Measurements from ENCODE around the gene OGDH.
A peak's percentile ranks its signal among the peaks of the same experiment; 100 is the strongest.

Gene OGDH

DNA sequence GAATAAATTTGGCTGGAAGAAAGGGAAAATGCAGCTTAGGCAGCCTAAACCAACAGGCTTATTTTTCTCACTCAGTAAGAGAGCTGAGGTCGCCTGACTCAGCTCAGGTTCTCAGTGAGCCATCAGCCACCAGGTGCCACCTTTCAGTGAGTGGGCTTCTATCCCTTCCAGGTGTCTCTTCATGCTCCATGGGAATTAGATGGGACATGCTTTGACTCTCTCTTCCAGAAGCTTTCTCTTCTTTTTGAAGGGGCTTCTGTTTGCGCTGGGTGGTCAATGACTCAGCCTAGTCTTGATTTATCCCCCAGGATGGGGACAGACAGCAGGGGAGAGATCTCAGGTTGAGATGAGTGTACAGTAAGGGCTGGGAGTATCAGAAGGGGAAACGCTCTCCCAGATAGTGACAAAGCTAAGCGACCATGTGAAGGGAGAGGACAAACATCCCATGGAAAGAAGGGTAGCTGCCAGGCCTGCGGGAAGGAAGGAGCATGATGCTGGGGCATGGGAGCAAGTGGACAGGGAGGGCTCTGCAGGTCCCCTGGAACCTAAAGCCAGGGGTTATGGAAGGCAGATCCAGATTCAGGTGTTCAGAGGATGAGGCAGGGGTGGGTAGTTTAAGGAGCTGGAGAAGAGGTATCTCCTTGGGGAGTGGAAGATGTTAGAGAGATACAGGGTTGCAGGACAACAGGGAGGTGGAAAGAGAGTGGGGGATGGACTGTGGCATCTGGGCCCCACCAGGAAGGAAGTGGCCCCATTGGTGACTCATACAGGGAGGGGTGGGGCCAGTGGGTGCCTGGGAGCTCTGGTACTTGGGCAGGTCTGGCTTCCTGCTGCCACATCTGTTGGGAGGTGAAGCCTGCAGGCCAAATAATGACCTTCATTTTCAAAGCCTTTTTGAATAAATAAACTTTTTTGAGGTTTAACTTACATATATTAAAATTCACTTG lies 32.5 kb downstream of the OGDH start:
- DNase-seq (ENCODE audit: low read depth) = peak; percentile 73

DNA sequence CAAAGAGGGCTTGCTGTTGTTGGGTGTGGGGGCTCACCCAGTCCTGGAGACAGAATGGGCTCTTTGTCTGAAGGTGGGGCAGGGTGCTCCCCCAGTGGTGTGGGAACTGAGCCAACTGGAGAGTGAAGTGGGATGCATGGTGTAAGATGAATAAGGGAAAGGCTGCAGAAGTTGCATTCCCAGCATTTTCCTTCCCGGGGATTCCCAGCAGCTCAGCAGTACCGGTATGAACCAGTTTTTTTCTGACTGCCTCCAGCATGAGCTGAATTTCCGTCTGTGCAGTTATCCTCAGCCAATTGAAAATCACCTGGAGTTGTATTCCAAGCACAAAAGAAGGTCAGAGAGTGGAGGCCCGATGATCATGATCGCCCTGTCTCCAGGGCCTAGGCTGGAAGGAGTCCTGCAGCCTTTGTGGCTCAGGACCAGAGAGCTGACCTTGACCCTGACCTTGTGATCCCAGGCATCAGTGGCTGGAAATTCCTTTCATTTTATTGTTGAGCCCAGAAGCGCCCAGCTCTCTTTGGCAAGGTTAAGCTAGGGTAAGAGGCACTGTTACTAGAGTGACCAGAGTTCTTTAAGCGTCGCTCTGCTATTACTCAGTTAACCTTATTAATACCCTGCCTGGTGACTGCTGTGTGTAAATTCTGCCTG lies 33.4 kb downstream of the OGDH start:
- DNase-seq (ENCODE audit: low read depth) = no peak

- no peak for DNase-seq (ENCODE audit: low read depth)
These were observed 36.8 kb downstream of the OGDH start for GRCh38 chr7:44643206-44643605.

DNA sequence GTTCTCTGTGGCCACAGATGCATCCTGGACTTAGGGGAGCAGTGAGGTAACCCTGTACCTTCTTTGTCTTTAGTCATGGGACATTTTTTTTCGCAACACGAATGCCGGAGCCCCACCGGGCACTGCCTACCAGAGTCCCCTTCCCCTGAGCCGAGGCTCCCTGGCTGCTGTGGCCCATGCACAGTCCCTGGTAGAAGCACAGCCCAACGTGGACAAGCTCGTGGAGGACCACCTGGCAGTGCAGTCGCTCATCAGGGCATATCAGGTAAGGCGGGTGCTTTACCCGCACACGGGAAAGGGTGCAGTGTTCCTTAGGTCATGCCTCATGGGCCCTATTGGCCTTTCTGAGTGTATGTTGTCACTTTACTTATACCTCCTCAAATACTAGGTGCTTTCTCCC lies 38.8 kb downstream of the OGDH start:
- DNase-seq (ENCODE audit: low read depth) = no peak

- DNase-seq (ENCODE audit: low read depth) = no peak
These were observed 39.3 kb downstream of the OGDH start for GRCh38 chr7:44645696-44646095.

- DNase-seq (ENCODE audit: low read depth) = no peak
These were observed 39.9 kb downstream of the OGDH start for GRCh38 chr7:44646176-44646920.

DNA sequence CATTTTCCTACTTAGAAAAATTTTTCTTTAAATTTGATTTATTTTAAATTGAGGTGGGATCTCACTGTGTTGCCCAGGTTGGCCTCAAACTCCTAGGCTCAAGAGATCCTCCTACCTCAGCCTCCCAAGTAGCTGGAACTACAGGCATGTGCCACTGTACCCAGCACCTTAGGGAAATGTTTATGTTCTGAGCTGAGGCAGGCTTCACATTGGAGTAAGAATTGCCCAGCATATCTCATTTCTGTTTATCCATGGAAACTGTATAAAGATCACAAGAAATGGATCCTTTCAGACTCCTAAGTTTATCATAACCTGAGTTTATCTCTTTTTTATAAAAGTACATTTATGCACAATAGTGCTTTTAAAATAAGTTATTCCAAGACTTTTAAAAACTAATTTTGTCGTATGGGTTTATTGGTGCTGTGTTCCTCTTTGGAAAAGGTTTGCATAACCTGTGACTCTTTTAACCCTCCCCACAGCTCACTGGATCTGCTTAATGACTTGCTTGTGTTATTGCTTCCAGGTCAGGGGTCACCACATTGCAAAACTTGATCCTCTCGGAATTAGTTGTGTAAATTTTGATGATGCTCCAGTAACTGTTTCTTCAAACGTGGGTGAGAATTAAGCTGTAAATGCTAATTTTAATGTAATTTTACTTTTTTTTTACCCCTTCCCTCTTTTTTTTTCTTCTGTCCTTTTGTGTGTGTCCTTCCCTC lies 40.7 kb downstream of the OGDH start:
- no peak for DNase-seq (ENCODE audit: low read depth)

DNA sequence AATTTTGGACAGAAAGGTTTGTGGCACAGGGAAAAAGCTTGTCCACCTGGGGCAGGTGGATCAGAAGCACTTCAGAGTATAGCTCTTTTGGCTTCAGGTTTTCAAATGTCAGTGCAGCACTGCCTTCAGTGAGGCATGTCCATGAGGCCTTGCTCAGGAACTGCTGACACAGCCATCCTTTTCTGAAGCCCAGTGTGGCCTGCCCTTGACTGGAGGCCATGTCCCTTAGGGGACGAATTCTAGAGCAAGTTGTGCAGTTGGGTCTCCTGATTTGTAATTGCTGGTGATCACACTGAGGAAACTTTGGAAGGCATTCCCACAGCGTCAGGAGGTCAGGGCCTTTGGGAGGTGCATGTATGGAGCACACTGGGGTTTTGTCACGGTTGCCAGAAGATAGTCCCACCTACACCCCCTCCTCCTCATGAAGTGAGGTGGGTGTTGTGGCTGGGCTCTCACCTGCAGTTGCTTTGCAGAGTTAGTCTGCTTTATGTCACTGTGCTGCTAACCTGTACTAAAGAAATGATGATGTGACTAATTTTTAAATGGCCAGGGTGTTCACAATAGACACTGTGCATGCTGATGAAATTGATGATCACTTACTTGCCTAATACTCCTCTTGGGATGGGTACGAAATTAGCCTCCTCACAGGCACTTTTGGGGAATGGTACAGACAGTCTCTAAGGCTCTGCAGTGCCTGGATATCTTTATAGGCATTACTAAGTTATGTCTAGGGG lies 41.7 kb downstream of the OGDH start:
- no peak for DNase-seq (ENCODE audit: low read depth)

DNA sequence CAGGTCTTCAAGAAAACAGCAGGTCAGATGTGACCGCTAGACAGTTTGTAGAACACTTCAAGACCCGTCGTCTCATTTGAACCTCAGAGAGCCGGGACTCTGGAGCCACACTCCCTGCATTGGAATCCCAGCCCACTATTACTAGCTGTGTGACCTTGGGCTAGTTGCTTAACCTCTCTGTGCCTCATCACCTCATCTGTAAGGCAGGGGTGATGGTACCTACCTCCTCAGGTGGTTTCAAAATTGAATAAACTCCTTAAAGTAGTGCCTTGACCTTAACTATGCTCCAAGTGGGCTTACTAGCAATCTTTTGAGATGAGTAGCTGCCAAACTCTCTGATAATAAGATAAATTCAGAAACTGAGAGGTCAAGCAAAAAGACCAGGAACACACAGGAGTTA lies 43.8 kb downstream of the OGDH start:
- no peak for DNase-seq (ENCODE audit: low read depth)

DNA sequence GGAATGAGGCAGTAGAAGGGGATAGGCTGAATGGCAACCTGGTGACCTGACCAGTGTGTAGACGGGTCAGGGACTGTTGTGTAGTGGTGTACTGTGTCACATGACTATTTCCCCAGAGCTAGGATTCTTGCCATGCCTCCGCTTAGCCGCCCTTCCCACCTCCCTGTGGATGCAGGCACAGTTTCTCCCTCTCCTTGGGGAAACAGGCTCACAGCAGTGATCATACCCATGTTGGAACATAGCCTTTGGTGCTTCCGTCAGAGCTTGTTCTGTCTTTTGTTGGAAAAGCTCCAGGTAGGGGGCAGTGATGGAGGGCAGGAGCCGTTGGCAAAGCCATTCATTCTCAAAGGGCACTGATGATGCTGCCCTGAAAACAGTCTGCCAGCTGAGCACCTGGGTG lies 44.3 kb downstream of the OGDH start:
- DNase-seq (ENCODE audit: low read depth) = no peak

- DNase-seq (ENCODE audit: low read depth) = no peak
These were observed 46.1 kb downstream of the OGDH start for GRCh38 chr7:44652535-44652934.

GRCh38 chr7:44654255-44654796 lies 47.9 kb downstream of the OGDH start:
- no peak for DNase-seq (ENCODE audit: low read depth)

- no peak for DNase-seq (ENCODE audit: low read depth)
These were observed 48.9 kb downstream of the OGDH start for GRCh38 chr7:44655341-44655740.

DNA sequence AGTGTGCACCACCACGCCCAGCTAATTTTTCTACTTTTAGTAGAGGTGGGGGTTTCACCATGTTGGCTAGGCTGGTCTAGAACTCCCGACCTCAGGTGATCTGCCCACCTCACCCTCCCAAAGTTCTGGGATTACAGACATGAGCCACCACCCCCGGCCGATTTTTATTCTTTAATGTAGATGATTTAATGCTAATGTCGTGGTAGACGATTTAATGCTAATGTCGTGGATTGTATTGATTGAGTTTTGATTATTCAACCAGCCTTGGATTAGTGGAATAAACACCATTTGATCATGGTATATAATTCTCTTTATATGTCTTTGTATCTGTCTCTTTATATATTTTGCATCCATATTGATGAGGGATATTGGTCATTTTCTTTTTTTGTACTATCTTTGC lies 52.6 kb downstream of the OGDH start:
- no peak for DNase-seq (ENCODE audit: low read depth)

- DNase-seq (ENCODE audit: low read depth) = no peak
These were observed 54.8 kb downstream of the OGDH start for GRCh38 chr7:44661233-44661632.

DNA sequence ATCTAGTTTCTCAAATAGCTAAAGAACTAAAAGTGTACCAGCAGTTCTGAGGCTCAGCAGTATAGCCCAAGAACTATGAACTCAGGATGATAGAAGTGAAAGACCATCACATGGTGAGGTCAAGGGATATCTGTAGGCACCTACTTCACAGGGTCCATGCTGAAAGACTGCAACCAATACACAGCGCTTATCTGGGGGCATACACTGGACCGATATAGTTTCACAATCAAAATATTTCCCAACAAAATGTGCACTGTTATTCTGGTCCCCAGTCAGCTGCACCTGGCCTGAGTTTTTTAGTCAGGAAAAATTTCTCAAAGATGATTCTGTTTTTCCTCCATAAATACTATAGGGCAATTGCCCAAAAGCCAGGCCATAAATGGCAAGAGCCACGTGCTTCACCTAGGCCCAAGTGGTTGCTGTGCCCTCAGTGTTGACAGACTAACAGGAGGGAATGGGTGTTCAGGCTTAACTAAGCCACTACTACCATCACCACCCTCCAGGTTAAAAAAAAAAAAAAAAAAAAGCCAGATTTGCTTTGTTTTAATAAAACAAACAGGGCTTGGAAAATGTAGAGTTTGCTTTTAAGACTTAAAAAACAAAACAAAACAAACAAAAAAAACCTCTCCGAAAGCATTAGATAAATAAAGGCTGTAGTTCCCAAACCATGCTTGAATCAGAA lies 58.5 kb downstream of the OGDH start:
- DNase-seq (ENCODE audit: low read depth) = no peak

GRCh38 chr7:44665531-44666213 lies 59.2 kb downstream of the OGDH start:
- DNase-seq (ENCODE audit: low read depth) = no peak

DNA sequence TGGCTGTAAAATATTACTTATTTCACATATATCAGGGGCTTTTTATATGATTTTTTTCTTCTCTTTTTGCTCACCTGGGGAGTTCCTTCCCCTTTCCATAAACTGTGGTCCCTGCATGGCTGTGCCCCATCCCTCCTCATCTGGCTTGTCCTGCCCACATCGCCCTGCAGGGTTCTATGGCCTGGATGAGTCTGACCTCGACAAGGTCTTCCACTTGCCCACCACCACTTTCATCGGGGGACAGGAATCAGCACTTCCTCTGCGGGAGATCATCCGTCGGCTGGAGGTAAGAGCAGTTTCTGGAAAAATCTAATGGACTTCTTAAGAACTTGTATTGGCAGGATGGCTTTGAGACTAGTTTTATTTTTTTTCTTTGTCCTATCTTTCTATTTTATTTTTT lies 60.1 kb downstream of the OGDH start:
- DNase-seq (ENCODE audit: low read depth) = no peak

DNA sequence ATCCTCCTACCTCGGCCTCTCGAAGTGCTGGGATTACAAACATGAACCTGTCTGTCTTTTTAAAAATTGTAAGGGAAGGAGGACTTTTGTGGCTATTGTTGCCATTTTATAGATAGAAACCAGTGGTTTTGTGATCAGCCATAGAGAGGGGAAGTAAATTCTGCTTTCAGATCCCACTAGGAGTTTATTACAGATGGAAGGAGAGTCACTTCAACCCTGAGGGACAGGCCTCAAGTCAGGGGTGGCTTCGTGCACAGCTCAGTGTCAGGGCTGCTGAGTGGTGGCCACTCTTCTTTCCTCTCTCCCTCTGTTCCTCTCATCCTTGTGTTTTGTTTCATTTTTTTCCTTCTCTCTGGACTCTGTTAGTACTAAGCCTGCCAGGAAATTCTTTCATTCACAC lies 60.8 kb downstream of the OGDH start:
- no peak for DNase-seq (ENCODE audit: low read depth)

DNA sequence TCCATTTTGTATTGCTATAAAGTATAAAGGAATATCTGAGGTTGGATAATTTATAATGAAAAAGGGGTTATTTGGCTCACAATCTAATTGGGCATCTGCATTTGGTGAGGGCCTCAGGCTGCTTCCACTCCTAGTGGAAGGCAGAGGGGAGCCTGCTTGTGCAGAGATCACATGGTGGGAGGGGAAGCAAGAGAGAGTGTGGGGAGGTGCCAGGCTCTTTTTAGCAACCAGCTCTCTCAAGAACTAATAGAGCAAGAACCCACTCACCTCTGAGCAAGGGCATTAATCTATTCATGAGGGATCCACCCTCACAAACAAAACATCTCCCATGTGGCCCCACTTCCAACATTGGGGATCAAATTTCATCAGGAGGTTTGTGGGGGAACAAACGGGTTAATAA lies 64.6 kb downstream of the OGDH start:
- no peak for DNase-seq (ENCODE audit: low read depth)

Measured in T follicular helper cell (primary cell).